ENCODE measurements around the gene C8B. TPM values are rescaled to one million over a fixed set of nuclear protein-coding genes. Genes with fewer than 3 reads are reported as not detected.

Gene C8B
- total RNA-seq = not detected

- no peaks in the 10 kb centered on the region for H3K36me3 Mint-ChIP-seq
- no peaks in the 10 kb centered on the region for H3K4me1 Mint-ChIP-seq
- no peak for DNase-seq
- peaks cover 3% of the 10 kb centered on the region for H3K27me3 Mint-ChIP-seq
- H3K9me3 Mint-ChIP-seq = no peaks in the 10 kb centered on the region
- no peak within 1 kb of the TSS for H3K27ac Mint-ChIP-seq
- no peak within 1 kb of the TSS for H3K4me3 Mint-ChIP-seq
Observed at GRCh38 chr1:56965916-56966697, at the start of gene C8B. Gene C8B (minus strand): TSS chr1:56966015. CDS start chr1:56965948, 67 bp downstream.

- Mint-ChIP-seq H3K36me3 (no peaks in the 10 kb centered on the region), H3K4me1 (no peaks in the 10 kb centered on the region), H3K4me3 (no peak overlapping the region), H3K9me3 (peaks cover 1% of the 10 kb centered on the region), H3K27ac (no peak overlapping the region), H3K27me3 (no peaks in the 10 kb centered on the region)
- no peak for DNase-seq
Observed at GRCh38 chr1:57015071-57015470, 49.3 kb upstream of the C8B start.

GRCh38 chr1:57013522-57013921 is 47.7 kb upstream of the C8B start:
- Mint-ChIP-seq H3K4me1 (no peaks in the 10 kb centered on the region), H3K36me3 (no peaks in the 10 kb centered on the region), H3K9me3 (no peaks in the 10 kb centered on the region), H3K4me3 (no peak overlapping the region), H3K27me3 (no peaks in the 10 kb centered on the region), H3K27ac (no peak overlapping the region)
- DNase-seq = no peak

- H3K9me3 Mint-ChIP-seq = no peaks in the 10 kb centered on the region
- no peaks in the 10 kb centered on the region for H3K36me3 Mint-ChIP-seq
- H3K4me3 Mint-ChIP-seq = no peak overlapping the region
Observed at GRCh38 chr1:57012315-57012714, 46.5 kb upstream of the C8B start.

GRCh38 chr1:57010511-57010910 is 44.7 kb upstream of the C8B start:
- Mint-ChIP-seq H3K9me3 (no peaks in the 10 kb centered on the region), H3K4me3 (no peak overlapping the region), H3K4me1 (no peaks in the 10 kb centered on the region)

More at GRCh38 chr1:57012315-57012714, 46.5 kb upstream of the C8B start:
- no peak for DNase-seq
- H3K4me1 Mint-ChIP-seq = no peaks in the 10 kb centered on the region
- peaks cover 3% of the 10 kb centered on the region for H3K27me3 Mint-ChIP-seq
- H3K27ac Mint-ChIP-seq = no peak overlapping the region

GRCh38 chr1:57007948-57008347 is 42.1 kb upstream of the C8B start:
- Mint-ChIP-seq H3K27ac (no peak overlapping the region), H3K27me3 (peaks cover 3% of the 10 kb centered on the region), H3K4me1 (no peaks in the 10 kb centered on the region), H3K9me3 (no peaks in the 10 kb centered on the region), H3K4me3 (no peak overlapping the region), H3K36me3 (no peaks in the 10 kb centered on the region)
- no peak for DNase-seq

More at GRCh38 chr1:57010511-57010910, 44.7 kb upstream of the C8B start:
- DNase-seq = no peak
- Mint-ChIP-seq H3K36me3 (no peaks in the 10 kb centered on the region), H3K27ac (no peak overlapping the region), H3K27me3 (peaks cover 3% of the 10 kb centered on the region)

GRCh38 chr1:57007472-57007871 is 41.7 kb upstream of the C8B start:
- Mint-ChIP-seq H3K36me3 (no peaks in the 10 kb centered on the region), H3K4me1 (no peaks in the 10 kb centered on the region), H3K27ac (no peak overlapping the region), H3K9me3 (no peaks in the 10 kb centered on the region), H3K27me3 (peaks cover 3% of the 10 kb centered on the region), H3K4me3 (no peak overlapping the region)
- no peak for DNase-seq

- H3K27ac Mint-ChIP-seq = no peak overlapping the region
- H3K27me3 Mint-ChIP-seq = peaks cover 3% of the 10 kb centered on the region
- DNase-seq = no peak
- no peaks in the 10 kb centered on the region for H3K36me3 Mint-ChIP-seq
- no peaks in the 10 kb centered on the region for H3K9me3 Mint-ChIP-seq
- no peak overlapping the region for H3K4me3 Mint-ChIP-seq
- no peaks in the 10 kb centered on the region for H3K4me1 Mint-ChIP-seq
Observed at GRCh38 chr1:57003398-57004139, 37.8 kb upstream of the C8B start.

GRCh38 chr1:56995414-56996100 is 29.7 kb upstream of the C8B start:
- Mint-ChIP-seq H3K4me1 (no peaks in the 10 kb centered on the region), H3K27ac (no peak overlapping the region), H3K9me3 (no peaks in the 10 kb centered on the region), H3K36me3 (no peaks in the 10 kb centered on the region), H3K27me3 (peaks cover 12% of the 10 kb centered on the region), H3K4me3 (no peak overlapping the region)
- no peak for DNase-seq

- no peak overlapping the region for H3K4me3 Mint-ChIP-seq
- no peaks in the 10 kb centered on the region for H3K36me3 Mint-ChIP-seq
- no peaks in the 10 kb centered on the region for H3K4me1 Mint-ChIP-seq
- no peak overlapping the region for H3K27ac Mint-ChIP-seq
- no peaks in the 10 kb centered on the region for H3K9me3 Mint-ChIP-seq
- no peak for DNase-seq
- peaks cover 12% of the 10 kb centered on the region for H3K27me3 Mint-ChIP-seq
Observed at GRCh38 chr1:56993475-56993874, 27.7 kb upstream of the C8B start.

- no peak for DNase-seq
- H3K4me1 Mint-ChIP-seq = no peaks in the 10 kb centered on the region
- no peaks in the 10 kb centered on the region for H3K36me3 Mint-ChIP-seq
- no peak overlapping the region for H3K4me3 Mint-ChIP-seq
- no peak overlapping the region for H3K27ac Mint-ChIP-seq
- H3K27me3 Mint-ChIP-seq = peaks cover 12% of the 10 kb centered on the region
- H3K9me3 Mint-ChIP-seq = no peaks in the 10 kb centered on the region
Observed at GRCh38 chr1:56992318-56993125, 26.7 kb upstream of the C8B start.

- H3K9me3 Mint-ChIP-seq = no peaks in the 10 kb centered on the region
- H3K4me3 Mint-ChIP-seq = no peak overlapping the region
- H3K27me3 Mint-ChIP-seq = peaks cover 12% of the 10 kb centered on the region
- no peaks in the 10 kb centered on the region for H3K36me3 Mint-ChIP-seq
- no peak overlapping the region for H3K27ac Mint-ChIP-seq
- H3K4me1 Mint-ChIP-seq = no peaks in the 10 kb centered on the region
- no peak for DNase-seq
Observed at GRCh38 chr1:56991576-56991975, 25.8 kb upstream of the C8B start.

GRCh38 chr1:56986397-56986796 is 20.6 kb upstream of the C8B start:
- H3K27me3 Mint-ChIP-seq = no peaks in the 10 kb centered on the region
- no peaks in the 10 kb centered on the region for H3K36me3 Mint-ChIP-seq
- no peaks in the 10 kb centered on the region for H3K9me3 Mint-ChIP-seq
- H3K4me3 Mint-ChIP-seq = no peak overlapping the region
- no peak for DNase-seq
- no peak overlapping the region for H3K27ac Mint-ChIP-seq
- no peaks in the 10 kb centered on the region for H3K4me1 Mint-ChIP-seq

- Mint-ChIP-seq H3K4me1 (no peaks in the 10 kb centered on the region), H3K36me3 (no peaks in the 10 kb centered on the region), H3K9me3 (no peaks in the 10 kb centered on the region), H3K27ac (no peak overlapping the region), H3K27me3 (peaks cover under 1% of the 10 kb centered on the region), H3K4me3 (no peak overlapping the region)
- no peak for DNase-seq
Observed at GRCh38 chr1:56985857-56986256, 20.0 kb upstream of the C8B start.

GRCh38 chr1:56983484-56983883 is 17.7 kb upstream of the C8B start:
- H3K27ac Mint-ChIP-seq = no peak overlapping the region
- H3K4me1 Mint-ChIP-seq = no peaks in the 10 kb centered on the region
- no peak for DNase-seq
- H3K4me3 Mint-ChIP-seq = no peak overlapping the region
- H3K36me3 Mint-ChIP-seq = no peaks in the 10 kb centered on the region
- H3K9me3 Mint-ChIP-seq = no peaks in the 10 kb centered on the region
- H3K27me3 Mint-ChIP-seq = peaks cover 5% of the 10 kb centered on the region
